Skeletal muscle satellite cell (primary cell): Measurements from ENCODE around the gene MICU1.

Experiments
- H3K27me3 ChIP-seq: 2 replicates; pipeline ENCODE4 v1.7.0; 2013; ENCODE audit warnings: low read length; ENCODE audit not compliant: control insufficient read depth, insufficient read depth
- H3K36me3 ChIP-seq: 2 replicates; pipeline ENCODE4 v1.7.0; 2013; ENCODE audit warnings: mild to moderate bottlenecking, control low read depth, low read length; ENCODE audit not compliant: insufficient read depth
- H3K4me1 ChIP-seq: 2 replicates; pipeline ENCODE4 v1.7.0; 2013; ENCODE audit warnings: low read length; ENCODE audit not compliant: control insufficient read depth, insufficient read depth
- H3K4me2 ChIP-seq: 2 replicates; pipeline ENCODE4 v1.7.0; 2013; ENCODE audit warnings: mild to moderate bottlenecking, low read length
- H3K4me3 ChIP-seq: 2 replicates; pipeline ENCODE4 v1.7.0; 2013; ENCODE audit warnings: low read length
- H3K9ac ChIP-seq: 2 replicates; pipeline ENCODE4 v1.7.0; 2013; ENCODE audit warnings: mild to moderate bottlenecking, low read depth, low read length, moderate library complexity
- H3K9me3 ChIP-seq: replicated peaks from 2 replicates; pipeline ENCODE4 v1.7.0; 2013; ENCODE audit warnings: mild to moderate bottlenecking, control low read depth, low read length

Gene MICU1

GRCh38 chr10:72517244-72517643, 108.6 kb downstream of the MICU1 start:
- H3K27me3 ChIP-seq: no peaks in the 10 kb centered on the region
- H3K9ac ChIP-seq: no peak overlapping the region
- no peaks in the 10 kb centered on the region for H3K36me3 ChIP-seq
- H3K9me3 ChIP-seq: no peaks in the 10 kb centered on the region
- H3K4me2 ChIP-seq: no peak overlapping the region
- H3K4me3 ChIP-seq: no peak overlapping the region
- no peaks in the 10 kb centered on the region for H3K4me1 ChIP-seq

GRCh38 chr10:72515455-72515854, 110.4 kb downstream of the MICU1 start:
- Histone ChIP-seq H3K4me1 (no peaks in the 10 kb centered on the region), H3K9ac (no peak overlapping the region), H3K4me2 (no peak overlapping the region), H3K4me3 (no peak overlapping the region), H3K36me3 (no peaks in the 10 kb centered on the region), H3K27me3 (no peaks in the 10 kb centered on the region), H3K9me3 (no peaks in the 10 kb centered on the region)

- Histone ChIP-seq H3K4me2 (no peak overlapping the region), H3K36me3 (no peaks in the 10 kb centered on the region)
Observed at GRCh38 chr10:72513910-72514309, 112.0 kb downstream of the MICU1 start.

GRCh38 chr10:72511459-72511858, 114.4 kb downstream of the MICU1 start:
- H3K4me1 ChIP-seq: no peaks in the 10 kb centered on the region
- no peaks in the 10 kb centered on the region for H3K9me3 ChIP-seq
- no peak overlapping the region for H3K4me3 ChIP-seq
- no peak overlapping the region for H3K9ac ChIP-seq
- H3K4me2 ChIP-seq: no peak overlapping the region
- no peaks in the 10 kb centered on the region for H3K27me3 ChIP-seq
- no peaks in the 10 kb centered on the region for H3K36me3 ChIP-seq

More at GRCh38 chr10:72513910-72514309, 112.0 kb downstream of the MICU1 start:
- Histone ChIP-seq H3K4me3 (no peak overlapping the region), H3K9me3 (no peaks in the 10 kb centered on the region), H3K27me3 (no peaks in the 10 kb centered on the region), H3K9ac (no peak overlapping the region), H3K4me1 (no peaks in the 10 kb centered on the region)

- Histone ChIP-seq H3K4me1 (no peaks in the 10 kb centered on the region), H3K36me3 (no peaks in the 10 kb centered on the region), H3K9me3 (no peaks in the 10 kb centered on the region), H3K4me2 (no peak overlapping the region), H3K27me3 (no peaks in the 10 kb centered on the region), H3K4me3 (no peak overlapping the region), H3K9ac (no peak overlapping the region)
Observed at GRCh38 chr10:72509941-72510340, 115.9 kb downstream of the MICU1 start.

GRCh38 chr10:72509206-72509799, 116.6 kb downstream of the MICU1 start:
- Histone ChIP-seq H3K4me3 (no peak overlapping the region), H3K4me1 (no peaks in the 10 kb centered on the region), H3K9me3 (no peaks in the 10 kb centered on the region), H3K36me3 (no peaks in the 10 kb centered on the region), H3K9ac (no peak overlapping the region), H3K27me3 (no peaks in the 10 kb centered on the region), H3K4me2 (no peak overlapping the region)

- no peaks in the 10 kb centered on the region for H3K9me3 ChIP-seq
- H3K9ac ChIP-seq: no peak overlapping the region
- H3K36me3 ChIP-seq: no peaks in the 10 kb centered on the region
- H3K4me2 ChIP-seq: no peak overlapping the region
- no peaks in the 10 kb centered on the region for H3K27me3 ChIP-seq
- peaks cover 6% of the 10 kb centered on the region for H3K4me1 ChIP-seq
- no peak overlapping the region for H3K4me3 ChIP-seq
Observed at GRCh38 chr10:72508033-72508432, 117.8 kb downstream of the MICU1 start.

GRCh38 chr10:72506474-72506873, 119.4 kb downstream of the MICU1 start:
- Histone ChIP-seq H3K36me3 (no peaks in the 10 kb centered on the region), H3K4me3 (no peak overlapping the region), H3K27me3 (no peaks in the 10 kb centered on the region), H3K9me3 (no peaks in the 10 kb centered on the region), H3K4me1 (peaks cover 10% of the 10 kb centered on the region), H3K9ac (no peak overlapping the region), H3K4me2 (no peak overlapping the region)

GRCh38 chr10:72505435-72505834, 120.4 kb downstream of the MICU1 start:
- Histone ChIP-seq H3K9me3 (no peaks in the 10 kb centered on the region), H3K4me1 (peaks cover 10% of the 10 kb centered on the region), H3K4me3 (no peak overlapping the region), H3K9ac (no peak overlapping the region), H3K4me2 (no peak overlapping the region), H3K27me3 (no peaks in the 10 kb centered on the region), H3K36me3 (no peaks in the 10 kb centered on the region)

- Histone ChIP-seq H3K9ac (no peak overlapping the region), H3K4me2 (peak overlapping the region; percentile 24), H3K4me1 (peaks cover 10% of the 10 kb centered on the region), H3K27me3 (no peaks in the 10 kb centered on the region), H3K9me3 (no peaks in the 10 kb centered on the region), H3K4me3 (no peak overlapping the region), H3K36me3 (no peaks in the 10 kb centered on the region)
Observed at GRCh38 chr10:72503694-72504438, 122.0 kb downstream of the MICU1 start.

GRCh38 chr10:72503241-72503640, 122.6 kb downstream of the MICU1 start:
- no peak overlapping the region for H3K4me3 ChIP-seq
- no peaks in the 10 kb centered on the region for H3K9me3 ChIP-seq
- no peaks in the 10 kb centered on the region for H3K27me3 ChIP-seq
- H3K9ac ChIP-seq: no peak overlapping the region
- peak overlapping the region; percentile 24 for H3K4me2 ChIP-seq
- H3K36me3 ChIP-seq: no peaks in the 10 kb centered on the region
- peaks cover 10% of the 10 kb centered on the region for H3K4me1 ChIP-seq

GRCh38 chr10:72502581-72502980, 123.3 kb downstream of the MICU1 start:
- Histone ChIP-seq H3K4me2 (peak overlapping the region; percentile 24), H3K27me3 (no peaks in the 10 kb centered on the region), H3K4me1 (peaks cover 10% of the 10 kb centered on the region), H3K36me3 (no peaks in the 10 kb centered on the region), H3K4me3 (no peak overlapping the region), H3K9ac (no peak overlapping the region), H3K9me3 (no peaks in the 10 kb centered on the region)
